Measurements from ENCODE around the gene UHRF2. TPM values are rescaled to one million over a fixed set of nuclear protein-coding genes. Genes with fewer than 3 reads are reported as not detected.
"Not testable (repeated sequence)": the region's sequence is repeated elsewhere in the genome, so short reads cannot be mapped to it uniquely, and the experiment has no call there.

UHRF2 gene
- total and polyA plus RNA-seq, 10 donors: 26.3 to 120 (median 61.5) TPM

DNA sequence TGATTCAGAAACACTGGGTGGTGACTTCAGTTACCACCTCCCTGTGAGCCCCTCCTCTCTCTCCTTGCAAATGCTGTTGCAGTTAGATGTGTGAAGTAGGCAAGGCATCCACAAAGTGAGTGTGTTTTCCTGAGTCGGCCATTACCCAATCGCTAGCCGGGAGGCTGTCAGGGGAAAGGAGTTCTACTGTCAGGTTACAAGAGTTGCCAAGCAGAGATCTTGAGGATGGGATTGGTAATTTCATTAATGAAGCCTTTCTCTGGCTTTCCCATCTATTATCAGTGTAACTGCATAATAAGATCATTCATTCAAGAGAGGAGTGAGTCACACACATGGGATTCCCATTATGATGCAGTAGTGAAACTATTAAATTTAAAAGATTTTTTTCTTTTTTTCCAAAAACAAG lies 125.7 kb downstream of the UHRF2 start:
- intact Hi-C loops (cut with DNase I; ENCODE audit: low total_unique reads): no loop called here
- H3K27me3 ChIP-seq (replicated peaks in 1 of 7): no peaks in the 10 kb centered on the region
- no peaks in the 10 kb centered on the region for H3K4me1 ChIP-seq
- WGBS, 5 donors: 61 to 85% (median 75%) methylated on average over 3 of the region's 3 CpGs
- no peak overlapping the region for H3K27ac ChIP-seq
- H3K36me3 ChIP-seq: no peaks in the 10 kb centered on the region
- DNase-seq: no peak
- TF ChIP-seq, protein P1, sequence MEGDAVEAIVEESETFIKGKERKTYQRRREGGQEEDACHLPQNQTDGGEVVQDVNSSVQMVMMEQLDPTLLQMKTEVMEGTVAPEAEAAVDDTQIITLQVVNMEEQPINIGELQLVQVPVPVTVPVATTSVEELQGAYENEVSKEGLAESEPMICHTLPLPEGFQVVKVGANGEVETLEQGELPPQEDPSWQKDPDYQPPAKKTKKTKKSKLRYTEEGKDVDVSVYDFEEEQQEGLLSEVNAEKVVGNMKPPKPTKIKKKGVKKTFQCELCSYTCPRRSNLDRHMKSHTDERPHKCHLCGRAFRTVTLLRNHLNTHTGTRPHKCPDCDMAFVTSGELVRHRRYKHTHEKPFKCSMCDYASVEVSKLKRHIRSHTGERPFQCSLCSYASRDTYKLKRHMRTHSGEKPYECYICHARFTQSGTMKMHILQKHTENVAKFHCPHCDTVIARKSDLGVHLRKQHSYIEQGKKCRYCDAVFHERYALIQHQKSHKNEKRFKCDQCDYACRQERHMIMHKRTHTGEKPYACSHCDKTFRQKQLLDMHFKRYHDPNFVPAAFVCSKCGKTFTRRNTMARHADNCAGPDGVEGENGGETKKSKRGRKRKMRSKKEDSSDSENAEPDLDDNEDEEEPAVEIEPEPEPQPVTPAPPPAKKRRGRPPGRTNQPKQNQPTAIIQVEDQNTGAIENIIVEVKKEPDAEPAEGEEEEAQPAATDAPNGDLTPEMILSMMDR (IDR thresholded peaks at IDR 0.05 in 8 of 11, conservative IDR thresholded peaks at IDR 0.05 in 3 of 11): no peak
- TF ChIP-seq POLR2AphosphoS5 (IDR thresholded peaks at IDR 0.05) (no peak), POLR2A (IDR thresholded peaks at IDR 0.05) (no peak)
- no peak overlapping the region for H3K4me3 ChIP-seq
- no peaks in the 10 kb centered on the region for H3K9me3 ChIP-seq

DNA sequence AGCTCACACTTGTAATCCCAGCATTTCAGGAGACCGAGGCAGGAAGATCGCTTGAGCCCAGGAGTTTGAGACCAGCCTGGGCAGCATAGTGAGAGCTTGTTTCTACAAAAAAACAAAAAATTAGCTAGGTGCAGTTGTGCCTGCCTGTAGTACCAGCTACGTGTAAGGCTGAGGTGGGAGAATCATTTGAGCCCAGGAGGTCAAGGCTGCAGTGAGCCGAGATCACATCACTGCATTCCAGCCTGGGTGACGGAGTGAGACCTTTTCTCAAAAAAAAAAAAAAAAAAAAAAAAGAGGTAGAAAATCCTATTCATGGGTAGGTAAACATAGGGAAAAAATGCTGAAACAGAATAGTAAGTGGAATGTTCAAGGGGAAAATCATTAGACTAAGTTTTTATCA lies 129.6 kb downstream of the UHRF2 start:
- 84 to 95% (median 87%) methylated on average over 5 of the region's 5 CpGs for WGBS, 5 donors
- H3K27me3 ChIP-seq (replicated peaks in 1 of 7); H3K4me3 ChIP-seq; H3K4me1 ChIP-seq; H3K9me3 ChIP-seq; H3K36me3 ChIP-seq; DNase-seq; intact Hi-C loops (cut with DNase I; ENCODE audit: low total_unique reads); H3K27ac ChIP-seq: not testable (repeated sequence)

DNA sequence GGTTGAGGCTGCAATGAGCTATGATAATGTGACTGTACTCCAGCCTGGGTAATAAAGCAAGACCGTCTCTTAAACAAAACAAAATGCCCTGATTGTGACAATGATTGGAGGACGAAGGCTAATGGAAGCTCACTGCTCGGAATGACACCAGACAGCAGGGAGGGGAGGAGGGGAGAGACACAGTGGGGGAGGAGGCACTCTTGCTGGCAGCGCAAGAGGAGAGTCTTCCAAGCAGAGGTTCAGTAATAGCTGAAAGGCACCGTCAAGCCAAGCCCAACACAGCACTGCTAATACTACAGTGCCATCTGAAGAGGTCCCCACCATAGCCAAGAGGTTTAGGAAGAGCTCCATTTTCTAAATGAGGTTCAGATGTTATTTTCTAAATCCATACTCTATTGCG lies 130.2 kb downstream of the UHRF2 start:
- 69 to 80% (median 75%) methylated on average over 6 of the region's 6 CpGs for WGBS, 5 donors
- no peaks in the 10 kb centered on the region for H3K36me3 ChIP-seq
- no peaks in the 10 kb centered on the region for H3K4me1 ChIP-seq
- no peak overlapping the region for H3K4me3 ChIP-seq
- no peak overlapping the region for H3K27ac ChIP-seq
- no peak for TF ChIP-seq POLR2A (IDR thresholded peaks at IDR 0.05)
- no peak for TF ChIP-seq POLR2AphosphoS5 (IDR thresholded peaks at IDR 0.05)
- TF ChIP-seq, protein P1 (IDR thresholded peaks at IDR 0.05 in 8 of 11, conservative IDR thresholded peaks at IDR 0.05 in 3 of 11): no peak
- H3K9me3 ChIP-seq: no peaks in the 10 kb centered on the region
- intact Hi-C loops (cut with DNase I; ENCODE audit: low total_unique reads): no loop called here
- H3K27me3 ChIP-seq (replicated peaks in 1 of 7): no peaks in the 10 kb centered on the region
- no peak for DNase-seq

DNA sequence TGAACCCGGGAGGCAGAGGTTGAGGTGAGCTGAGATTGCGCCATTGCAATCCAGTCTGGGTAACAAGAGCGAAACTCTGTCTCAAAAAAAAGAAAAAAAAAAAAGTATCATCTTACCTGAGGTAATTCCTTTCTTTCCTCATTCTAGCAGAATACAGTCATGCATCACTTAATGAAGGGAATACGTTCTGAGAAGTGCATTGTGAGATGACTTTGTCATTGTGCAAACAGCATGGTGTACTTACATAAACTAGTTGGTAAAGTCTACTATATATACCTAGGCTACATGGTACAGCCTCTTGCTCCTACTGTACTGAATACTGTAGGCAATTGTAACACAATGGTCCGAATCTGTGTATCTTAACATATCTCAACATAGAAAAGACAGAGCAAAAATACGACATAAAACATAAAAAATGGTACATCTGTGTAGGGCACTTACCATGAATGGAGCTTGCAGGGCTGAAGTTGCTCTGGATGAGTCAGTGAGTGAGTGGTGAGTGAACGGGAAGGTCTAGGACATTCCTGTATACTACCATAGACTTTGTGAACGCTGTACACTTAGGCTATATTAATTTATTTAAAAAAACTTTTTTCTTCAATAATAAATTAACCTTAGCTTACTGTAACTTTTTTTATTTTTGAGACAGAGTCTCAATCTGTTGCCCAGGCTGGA lies 132.2 kb downstream of the UHRF2 start:
- no peaks in the 10 kb centered on the region for H3K36me3 ChIP-seq
- H3K4me3 ChIP-seq: no peak overlapping the region
- TF ChIP-seq POLR2A (IDR thresholded peaks at IDR 0.05) (no peak), POLR2AphosphoS5 (IDR thresholded peaks at IDR 0.05) (no peak)
- TF ChIP-seq, protein P1 (IDR thresholded peaks at IDR 0.05 in 8 of 11, conservative IDR thresholded peaks at IDR 0.05 in 3 of 11): no peak
- H3K27me3 ChIP-seq (replicated peaks in 1 of 7): no peaks in the 10 kb centered on the region
- DNase-seq: no peak
- WGBS, 5 donors: 90 to 95% (median 93%) methylated on average over 8 of the region's 8 CpGs
- intact Hi-C loops (cut with DNase I; ENCODE audit: low total_unique reads): no loop called here
- H3K27ac ChIP-seq: no peak overlapping the region
- no peaks in the 10 kb centered on the region for H3K9me3 ChIP-seq
- no peaks in the 10 kb centered on the region for H3K4me1 ChIP-seq

All from spleen (tissue), 11 donors.